ENCODE measurements around the gene PNPLA2. TPM values are rescaled to one million over a fixed set of nuclear protein-coding genes. Genes with fewer than 3 reads are reported as not detected.
A peak's percentile ranks its signal among the peaks of the same experiment; 100 is the strongest.

The PNPLA2 gene
- total RNA-seq, 1 donor = 28.5 TPM

DNA sequence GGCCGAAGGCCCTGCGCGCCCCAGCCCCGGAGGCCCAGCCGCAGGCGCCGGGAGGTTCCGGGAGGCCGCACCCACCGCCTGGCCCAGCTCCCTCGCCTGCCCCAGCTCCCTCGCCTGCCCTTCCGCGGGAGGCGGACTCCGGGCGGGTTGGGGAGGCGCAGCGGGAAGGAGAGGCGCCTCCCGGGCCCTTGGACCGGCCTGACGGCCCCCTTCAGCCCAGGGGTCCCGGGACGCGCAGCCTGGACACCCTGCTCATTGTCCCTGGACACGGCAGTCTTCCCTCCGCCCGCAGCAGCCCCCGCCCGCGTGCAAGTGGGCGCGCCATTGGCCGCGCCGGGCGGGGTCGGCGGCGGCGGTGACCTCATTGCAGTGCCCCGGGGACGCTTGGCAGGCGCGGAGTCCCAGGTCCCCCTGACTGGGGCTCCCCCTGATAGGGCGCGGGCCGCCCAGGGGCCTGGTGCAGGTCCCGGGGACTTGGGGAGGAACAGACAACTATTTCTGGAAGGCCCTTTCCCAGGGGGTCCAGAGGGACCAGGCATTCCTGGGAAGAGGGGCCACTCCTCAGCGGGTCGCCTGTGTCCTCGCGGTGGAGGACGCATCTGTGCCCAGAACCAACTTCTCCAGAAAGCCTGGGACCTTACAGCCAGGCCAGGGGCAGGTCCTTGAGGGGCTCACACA lies 14.5 kb downstream of the PNPLA2 start:
- TF ChIP-seq, protein P1, sequence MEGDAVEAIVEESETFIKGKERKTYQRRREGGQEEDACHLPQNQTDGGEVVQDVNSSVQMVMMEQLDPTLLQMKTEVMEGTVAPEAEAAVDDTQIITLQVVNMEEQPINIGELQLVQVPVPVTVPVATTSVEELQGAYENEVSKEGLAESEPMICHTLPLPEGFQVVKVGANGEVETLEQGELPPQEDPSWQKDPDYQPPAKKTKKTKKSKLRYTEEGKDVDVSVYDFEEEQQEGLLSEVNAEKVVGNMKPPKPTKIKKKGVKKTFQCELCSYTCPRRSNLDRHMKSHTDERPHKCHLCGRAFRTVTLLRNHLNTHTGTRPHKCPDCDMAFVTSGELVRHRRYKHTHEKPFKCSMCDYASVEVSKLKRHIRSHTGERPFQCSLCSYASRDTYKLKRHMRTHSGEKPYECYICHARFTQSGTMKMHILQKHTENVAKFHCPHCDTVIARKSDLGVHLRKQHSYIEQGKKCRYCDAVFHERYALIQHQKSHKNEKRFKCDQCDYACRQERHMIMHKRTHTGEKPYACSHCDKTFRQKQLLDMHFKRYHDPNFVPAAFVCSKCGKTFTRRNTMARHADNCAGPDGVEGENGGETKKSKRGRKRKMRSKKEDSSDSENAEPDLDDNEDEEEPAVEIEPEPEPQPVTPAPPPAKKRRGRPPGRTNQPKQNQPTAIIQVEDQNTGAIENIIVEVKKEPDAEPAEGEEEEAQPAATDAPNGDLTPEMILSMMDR (IDR thresholded peaks at IDR 0.05; ENCODE audit: insufficient read depth, low read depth, low read length) = no peak
- H3K4me3 ChIP-seq (ENCODE audit: low read depth, low read length) = peak overlapping the region; percentile 72
- DNase-seq (ENCODE audit: low read depth) = no peak

DNA sequence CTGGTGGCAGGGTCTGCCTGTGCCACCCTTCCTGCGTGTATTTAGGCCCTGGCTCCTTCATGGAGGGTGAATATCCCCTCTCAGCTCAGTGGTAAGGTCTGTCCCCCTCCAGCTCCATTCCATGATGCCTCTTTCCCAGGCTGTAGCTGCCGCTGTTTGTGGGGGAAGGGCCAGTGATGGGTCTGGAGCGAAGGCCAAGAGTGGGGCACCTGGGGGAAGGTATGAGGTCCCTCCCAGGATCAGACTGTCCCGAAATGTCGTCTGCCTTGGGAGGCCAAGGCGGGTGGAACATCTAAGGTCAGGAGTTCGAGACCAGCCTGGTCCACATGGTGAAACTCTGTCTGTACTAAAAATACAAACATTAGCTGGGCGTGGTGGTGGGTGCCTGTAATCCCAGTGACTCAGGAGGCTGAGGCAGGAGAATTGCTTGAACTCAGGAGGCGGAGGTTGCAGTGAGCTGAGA lies 15.2 kb downstream of the PNPLA2 start:
- TF ChIP-seq, protein P1 (IDR thresholded peaks at IDR 0.05; ENCODE audit: insufficient read depth, low read depth, low read length) = no peak
- peak overlapping the region; percentile 72 for H3K4me3 ChIP-seq (ENCODE audit: low read depth, low read length)
- no peak for DNase-seq (ENCODE audit: low read depth)

DNA sequence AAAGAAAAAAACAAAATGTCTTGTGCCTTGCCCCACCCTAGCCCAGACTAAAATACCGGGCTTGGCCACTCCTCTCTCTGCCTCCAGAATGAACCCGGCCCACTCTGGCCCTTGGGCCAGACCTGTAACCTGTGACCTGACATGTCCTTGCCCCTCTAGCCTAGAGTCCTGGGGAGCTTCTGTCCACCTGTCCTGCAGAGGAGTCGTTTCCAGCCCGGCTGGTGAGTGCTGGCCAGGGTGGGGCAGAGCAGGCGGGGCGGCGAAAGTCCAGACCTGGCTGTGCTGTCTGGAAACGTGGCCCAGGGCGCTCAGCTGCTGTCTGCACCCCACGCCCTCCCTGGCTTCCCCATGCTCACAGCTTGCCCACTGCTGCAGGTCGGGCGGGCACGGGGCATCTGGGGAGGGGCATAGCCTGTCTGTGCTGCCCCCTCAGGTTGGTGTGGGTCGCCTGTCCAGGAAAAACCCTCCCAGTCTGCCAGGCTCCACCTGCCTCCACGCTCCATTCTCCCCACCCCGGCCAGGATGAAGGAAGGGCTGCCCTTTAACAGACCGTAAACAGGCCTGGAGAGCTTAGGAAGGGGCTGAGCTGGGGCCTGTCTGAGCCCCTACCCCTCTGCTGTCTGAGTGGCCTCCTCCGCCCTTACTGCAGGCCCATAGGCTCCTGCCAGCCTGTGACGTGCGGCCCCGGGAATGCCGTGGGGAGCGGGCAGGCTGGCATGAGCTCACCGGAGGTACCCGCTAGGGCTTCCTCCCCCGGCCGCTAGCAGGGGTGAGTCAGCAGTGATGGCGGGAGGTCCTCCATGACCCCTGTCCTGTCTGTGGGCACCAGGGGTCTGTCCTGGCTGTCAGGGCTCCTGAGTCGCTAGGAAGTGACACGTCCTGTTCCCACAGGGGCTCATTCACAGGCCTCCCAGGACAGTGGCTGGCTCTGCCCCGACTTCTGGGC lies 15.9 kb downstream of the PNPLA2 start:
- H3K4me3 ChIP-seq (ENCODE audit: low read depth, low read length) = peak overlapping the region; percentile 40
- TF ChIP-seq, protein P1 (IDR thresholded peaks at IDR 0.05; ENCODE audit: insufficient read depth, low read depth, low read length) = no peak
- DNase-seq (ENCODE audit: low read depth) = peak; percentile 71

DNA sequence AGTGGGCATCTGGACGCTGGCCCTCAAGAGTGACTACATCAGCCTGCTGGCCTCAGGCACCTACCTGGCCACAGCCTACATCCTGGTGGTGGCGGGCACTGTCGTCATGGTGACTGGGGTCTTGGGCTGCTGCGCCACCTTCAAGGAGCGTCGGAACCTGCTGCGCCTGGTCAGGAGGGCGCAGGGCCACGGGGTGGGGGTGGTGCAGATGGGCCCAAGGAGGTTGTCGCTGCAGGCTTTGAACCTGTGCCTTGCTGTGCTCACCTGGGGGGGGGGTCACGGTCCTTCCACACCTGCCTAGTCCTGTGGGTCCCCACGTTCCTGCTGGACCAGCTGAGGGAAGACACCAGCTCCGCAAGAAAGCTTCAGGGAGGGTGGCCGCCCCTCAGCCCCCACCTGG lies 17.6 kb downstream of the PNPLA2 start:
- H3K4me3 ChIP-seq (ENCODE audit: low read depth, low read length) = no peak overlapping the region
- no peak for DNase-seq (ENCODE audit: low read depth)
- TF ChIP-seq, protein P1 (IDR thresholded peaks at IDR 0.05; ENCODE audit: insufficient read depth, low read depth, low read length) = no peak

DNA sequence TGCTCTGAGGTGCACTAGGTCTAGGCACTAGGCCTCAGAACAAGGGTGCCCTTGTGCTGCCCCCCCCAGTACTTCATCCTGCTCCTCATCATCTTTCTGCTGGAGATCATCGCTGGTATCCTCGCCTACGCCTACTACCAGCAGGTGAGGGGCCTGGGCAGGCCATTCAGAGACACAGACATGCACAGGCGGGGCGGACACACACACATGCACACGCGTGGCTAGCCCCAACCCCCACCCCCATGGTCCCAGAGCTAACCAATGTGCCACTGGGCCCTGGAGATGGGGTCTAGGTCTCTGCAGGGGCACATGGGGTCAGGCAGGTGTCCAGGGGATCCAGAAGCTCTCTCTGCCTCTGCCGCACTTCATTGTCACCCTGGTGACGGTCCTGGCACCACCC lies 18.0 kb downstream of the PNPLA2 start:
- no peak overlapping the region for H3K4me3 ChIP-seq (ENCODE audit: low read depth, low read length)
- no peak for DNase-seq (ENCODE audit: low read depth)
- TF ChIP-seq, protein P1 (IDR thresholded peaks at IDR 0.05; ENCODE audit: insufficient read depth, low read depth, low read length) = no peak

GRCh38 chr11:837189-837989 lies 18.7 kb downstream of the PNPLA2 start:
- H3K4me3 ChIP-seq (ENCODE audit: low read depth, low read length) = no peak overlapping the region
- no peak for DNase-seq (ENCODE audit: low read depth)
- TF ChIP-seq, protein P1 (IDR thresholded peaks at IDR 0.05; ENCODE audit: insufficient read depth, low read depth, low read length) = no peak
